ENCODE data around the gene MZB1. TPM values are rescaled to one million over a fixed set of nuclear protein-coding genes. Genes with fewer than 3 reads are reported as not detected.

MZB1 gene
- total RNA-seq, 2 experiments from 2014 or later = 0.42 to 0.63 TPM

- no peaks in the 10 kb centered on the region for H3K27me3 Mint-ChIP-seq
- intact Hi-C loops (cut with DNase I, micrococcal nuclease) = loop anchor here (2.0 to 5.0 kb wide), 2 partner anchors 51 to 104 kb away; partner anchors contain the start of gene PAIP2 (in 1 of the 2)
- H3K27me3 ChIP-seq (ENCODE audit: control insufficient read depth in 1 of 2, insufficient read depth in 2 of 2, low read length in 2 of 2) = peaks cover 0 to 6% of the 10 kb centered on the region in 2 experiments
- peak; percentile 66 for ATAC-seq (ENCODE audit: poor library complexity)
- H3K27ac ChIP-seq (ENCODE audit: low read depth in 1 of 2, low read length in 2 of 2) = no peak overlapping the region
- H3K27ac Mint-ChIP-seq = peak overlapping the region; percentile 59
- H3K9me3 Mint-ChIP-seq = no peaks in the 10 kb centered on the region
- POLR2A ChIA-PET = interaction anchor here (0.6 to 4.6 kb wide), 4 partner anchors 11 to 469 kb away, joined by 3 to 21 read pairs (median 11); partner anchors contain the start of genes MATR3, PAIP2 and SPATA24
- peaks cover 38% of the 10 kb centered on the region for H3K4me1 Mint-ChIP-seq (ENCODE audit: low read depth)
- CTCF ChIA-PET = interaction anchor here (0.5 to 2.4 kb wide), 5 partner anchors 10 to 171 kb away, joined by 3 to 14 read pairs (median 5); partner anchors contain the start of genes PAIP2 and SPATA24
- peaks cover 61% of the 10 kb centered on the region for H3K4me1 ChIP-seq (ENCODE audit: insufficient read depth, low read length)
- TF ChIP-seq CTCF (IDR thresholded peaks at IDR 0.05) = peak; percentile 66
- H3K36me3 ChIP-seq (ENCODE audit: insufficient read depth, low read length) = no peaks in the 10 kb centered on the region
- peak; percentile 51 to 89 (median 64) for DNase-seq
- peak overlapping the region; percentile 81 for H3K4me3 ChIP-seq (ENCODE audit: low read length)
- H3K36me3 Mint-ChIP-seq (ENCODE audit: low read depth) = no peaks in the 10 kb centered on the region
- no peaks in the 10 kb centered on the region for H3K9me3 ChIP-seq (ENCODE audit: control insufficient read depth in 1 of 2, insufficient read depth in 1 of 2, low read length in 2 of 2)
- peak overlapping the region; percentile 92 for H3K4me3 Mint-ChIP-seq
Observed at GRCh38 chr5:139392678-139393496, 3.2 kb upstream of the MZB1 start.

- DNase-seq (no peak), ATAC-seq (ENCODE audit: poor library complexity) (peak; percentile 32)
- ChIA-PET POLR2A (interaction anchor here (0.6 to 4.6 kb wide), 4 partner anchors 12 to 468 kb away, joined by 3 to 21 read pairs (median 11); partner anchors contain the start of genes MATR3, PAIP2 and SPATA24), CTCF (interaction anchor here (0.5 to 2.4 kb wide), 5 partner anchors 11 to 171 kb away, joined by 3 to 14 read pairs (median 5); partner anchors contain the start of genes PAIP2 and SPATA24)
- intact Hi-C loops (cut with DNase I, micrococcal nuclease) = loop anchor here (2.0 to 5.0 kb wide), 2 partner anchors 50 to 104 kb away; partner anchors contain the start of gene PAIP2 (in 1 of the 2)
- Mint-ChIP-seq H3K27ac (no peak overlapping the region), H3K27me3 (no peaks in the 10 kb centered on the region), H3K9me3 (no peaks in the 10 kb centered on the region), H3K36me3 (ENCODE audit: low read depth) (no peaks in the 10 kb centered on the region), H3K4me1 (ENCODE audit: low read depth) (peaks cover 38% of the 10 kb centered on the region), H3K4me3 (peak overlapping the region; percentile 92)
- Histone ChIP-seq H3K9me3 (ENCODE audit: control insufficient read depth in 1 of 2, insufficient read depth in 1 of 2, low read length in 2 of 2) (no peaks in the 10 kb centered on the region), H3K4me1 (ENCODE audit: insufficient read depth, low read length) (peaks cover 61% of the 10 kb centered on the region), H3K36me3 (ENCODE audit: insufficient read depth, low read length) (no peaks in the 10 kb centered on the region), H3K4me3 (ENCODE audit: low read length) (peak overlapping the region; percentile 81), H3K27ac (ENCODE audit: low read depth in 1 of 2, low read length in 2 of 2) (no peak overlapping the region), H3K27me3 (ENCODE audit: control insufficient read depth in 1 of 2, insufficient read depth in 2 of 2, low read length in 2 of 2) (peaks cover 0 to 6% of the 10 kb centered on the region in 2 experiments)
- TF ChIP-seq CTCF (IDR thresholded peaks at IDR 0.05) = no peak
Observed at GRCh38 chr5:139392324-139392677, 2.6 kb upstream of the MZB1 start.

GRCh38 chr5:139391570-139392323 is 2.0 kb upstream of the MZB1 start:
- Histone ChIP-seq H3K27ac (ENCODE audit: low read depth in 1 of 2, low read length in 2 of 2) (peak overlapping the region in 1 of 2 donors; percentile 6), H3K9me3 (ENCODE audit: control insufficient read depth in 1 of 2, insufficient read depth in 1 of 2, low read length in 2 of 2) (no peaks in the 10 kb centered on the region), H3K36me3 (ENCODE audit: insufficient read depth, low read length) (no peaks in the 10 kb centered on the region), H3K27me3 (ENCODE audit: control insufficient read depth in 1 of 2, insufficient read depth in 2 of 2, low read length in 2 of 2) (peaks cover 0 to 6% of the 10 kb centered on the region in 2 experiments), H3K4me1 (ENCODE audit: insufficient read depth, low read length) (peaks cover 61% of the 10 kb centered on the region), H3K4me3 (ENCODE audit: low read length) (peak overlapping the region; percentile 81)
- no peaks in the 10 kb centered on the region for H3K27me3 Mint-ChIP-seq
- H3K9me3 Mint-ChIP-seq = no peaks in the 10 kb centered on the region
- H3K4me3 Mint-ChIP-seq = peak overlapping the region; percentile 91
- POLR2A ChIA-PET = interaction anchor here (1.4 to 4.6 kb wide), 4 partner anchors 12 to 98 kb away, joined by 4 to 21 read pairs (median 14); partner anchors contain the start of genes MATR3, PAIP2 and SPATA24
- CTCF ChIA-PET = interaction anchor here (0.5 to 2.4 kb wide), 5 partner anchors 11 to 172 kb away, joined by 3 to 14 read pairs (median 5); partner anchors contain the start of genes PAIP2 and SPATA24
- ATAC-seq (ENCODE audit: poor library complexity) (peak; percentile 1), DNase-seq (peak in 2 of 14 experiments; percentile 21 to 35)
- H3K27ac Mint-ChIP-seq = peak overlapping the region; percentile 62
- H3K36me3 Mint-ChIP-seq (ENCODE audit: low read depth) = no peaks in the 10 kb centered on the region
- TF ChIP-seq CTCF (IDR thresholded peaks at IDR 0.05) = no peak
- peaks cover 40% of the 10 kb centered on the region for H3K4me1 Mint-ChIP-seq (ENCODE audit: low read depth)
- intact Hi-C loops (cut with DNase I, micrococcal nuclease) = loop anchor here (2.0 to 5.0 kb wide), 2 partner anchors 49 to 103 kb away; partner anchors contain the start of gene PAIP2 (in 1 of the 2)

All from CD4-positive, alpha-beta T cell (primary cell).